Activated gamma-delta T cell treated with Interleukin-2 at 50 U/mL for 16 hours (primary cell): ENCODE measurements around the gene RELL1.

Source experiments
- DNase-seq: peaks from one replicate; pipeline ENCODE4 v3.0.0-alpha.2; 2020

RELL1 gene, protein sequence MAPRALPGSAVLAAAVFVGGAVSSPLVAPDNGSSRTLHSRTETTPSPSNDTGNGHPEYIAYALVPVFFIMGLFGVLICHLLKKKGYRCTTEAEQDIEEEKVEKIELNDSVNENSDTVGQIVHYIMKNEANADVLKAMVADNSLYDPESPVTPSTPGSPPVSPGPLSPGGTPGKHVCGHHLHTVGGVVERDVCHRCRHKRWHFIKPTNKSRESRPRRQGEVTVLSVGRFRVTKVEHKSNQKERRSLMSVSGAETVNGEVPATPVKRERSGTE

DNA sequence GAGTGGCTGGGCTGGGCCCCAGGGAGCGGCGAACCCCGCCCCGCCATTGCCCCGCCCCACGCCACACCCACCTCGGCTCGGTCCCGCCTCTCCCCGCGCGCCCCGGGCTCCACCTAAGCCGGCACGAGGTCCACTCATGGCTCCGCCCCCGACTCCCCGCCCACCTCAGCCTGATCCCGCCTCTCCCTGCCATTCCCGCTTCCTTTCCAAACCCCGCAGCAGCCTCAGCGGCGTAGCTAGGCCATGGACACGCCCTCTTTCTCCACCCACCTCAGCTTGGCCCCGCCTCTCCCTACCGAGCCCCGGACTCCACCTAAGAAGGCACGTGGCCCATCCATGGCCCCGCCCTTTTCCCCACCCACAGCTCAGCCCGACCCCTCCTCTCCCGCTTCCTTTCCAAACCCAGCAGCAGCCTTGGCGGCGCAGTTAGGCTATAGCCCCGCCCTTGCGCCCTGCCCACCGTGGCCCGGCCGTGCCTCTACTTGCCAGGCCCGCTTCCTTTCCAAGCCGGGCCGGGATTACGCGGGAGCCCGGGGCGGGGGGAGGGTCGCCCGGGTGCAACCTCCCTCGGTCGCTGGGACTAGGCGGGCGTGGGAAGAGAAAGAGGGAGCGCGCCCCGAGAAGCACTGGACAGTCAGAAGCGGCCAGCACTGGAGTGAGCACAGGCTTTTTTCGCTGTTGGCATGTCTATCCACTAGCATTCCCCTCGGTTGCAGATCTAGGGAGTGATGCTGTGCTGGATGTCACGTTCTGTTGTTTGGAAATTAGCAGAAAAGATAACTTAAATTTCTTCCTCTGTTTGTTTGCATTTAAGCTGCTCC, at the start of gene RELL1:
Gene RELL1 (minus strand): TSS at position 4 of the 821 bp plus-strand sequence. CDS start 89 bp downstream, outside the sequence.
- DNase-seq: peak; percentile 97

DNA sequence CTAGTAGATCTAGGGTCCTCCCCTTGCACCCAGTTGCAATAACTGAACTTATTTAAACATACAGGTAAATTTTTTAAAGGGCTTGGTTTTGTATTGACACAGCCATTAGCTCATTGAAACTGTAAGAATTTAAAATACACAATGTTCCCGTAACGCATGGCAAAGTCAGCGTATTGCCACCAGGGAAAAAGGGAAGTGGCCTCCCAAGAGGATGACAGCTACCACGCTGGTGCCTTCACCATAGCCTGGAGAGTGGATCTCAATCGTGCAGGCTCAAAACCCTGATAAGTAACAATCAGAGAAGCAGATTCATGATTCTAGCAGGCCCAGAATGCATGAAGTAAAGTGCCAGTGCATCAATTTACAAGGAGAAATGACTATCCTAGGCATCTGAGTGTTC, 49.4 kb upstream of the RELL1 start:
- no peak for DNase-seq

DNA sequence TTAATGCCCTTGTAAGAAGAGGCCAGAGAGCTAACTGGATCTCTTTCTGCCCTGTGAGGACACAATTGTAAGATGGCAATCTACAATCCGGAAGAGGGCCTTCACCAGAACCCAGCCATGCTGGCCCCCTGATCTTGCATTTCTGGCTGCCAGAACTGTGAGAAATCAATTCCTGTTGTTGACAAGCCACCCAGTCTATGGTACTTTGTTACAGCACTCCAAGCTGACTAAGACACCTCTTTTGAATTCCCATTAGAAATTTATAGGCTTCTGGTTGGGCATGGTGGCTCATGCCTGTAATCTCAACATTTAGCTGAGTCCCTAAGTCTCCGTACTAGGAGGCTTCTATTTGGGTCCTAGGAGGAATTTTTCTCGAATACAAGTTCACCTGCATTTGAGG, 48.8 kb upstream of the RELL1 start:
- DNase-seq: no peak

DNA sequence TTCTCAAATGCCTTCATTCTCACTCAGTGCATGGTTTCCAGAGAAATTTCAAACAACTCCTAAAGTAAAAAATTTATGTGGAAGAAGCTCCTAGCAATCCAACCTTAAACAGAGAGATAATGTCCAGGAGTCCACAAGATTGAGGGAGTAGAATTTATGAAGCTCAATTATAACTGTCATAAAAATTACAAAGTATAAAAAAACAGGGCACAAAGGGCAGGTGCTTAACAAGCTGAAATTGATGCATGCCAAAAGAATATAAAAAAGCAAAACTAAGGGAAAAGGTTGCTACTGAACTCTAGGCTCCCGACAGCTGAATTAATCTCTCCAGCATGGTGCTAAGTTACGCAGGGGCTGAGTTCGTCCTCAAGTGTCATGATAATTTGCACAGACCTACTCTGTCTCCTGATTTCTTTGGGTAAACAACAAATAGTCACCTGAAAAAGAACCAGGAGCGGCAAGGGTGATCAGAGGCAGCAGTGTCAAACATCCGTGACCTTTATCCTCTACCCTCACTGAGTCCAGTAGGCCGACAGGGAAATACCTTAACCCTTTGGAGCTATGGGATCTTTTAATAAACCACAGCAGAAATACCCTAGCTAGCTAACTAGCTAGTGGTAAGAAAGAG, 47.2 kb upstream of the RELL1 start:
- DNase-seq: no peak

DNA sequence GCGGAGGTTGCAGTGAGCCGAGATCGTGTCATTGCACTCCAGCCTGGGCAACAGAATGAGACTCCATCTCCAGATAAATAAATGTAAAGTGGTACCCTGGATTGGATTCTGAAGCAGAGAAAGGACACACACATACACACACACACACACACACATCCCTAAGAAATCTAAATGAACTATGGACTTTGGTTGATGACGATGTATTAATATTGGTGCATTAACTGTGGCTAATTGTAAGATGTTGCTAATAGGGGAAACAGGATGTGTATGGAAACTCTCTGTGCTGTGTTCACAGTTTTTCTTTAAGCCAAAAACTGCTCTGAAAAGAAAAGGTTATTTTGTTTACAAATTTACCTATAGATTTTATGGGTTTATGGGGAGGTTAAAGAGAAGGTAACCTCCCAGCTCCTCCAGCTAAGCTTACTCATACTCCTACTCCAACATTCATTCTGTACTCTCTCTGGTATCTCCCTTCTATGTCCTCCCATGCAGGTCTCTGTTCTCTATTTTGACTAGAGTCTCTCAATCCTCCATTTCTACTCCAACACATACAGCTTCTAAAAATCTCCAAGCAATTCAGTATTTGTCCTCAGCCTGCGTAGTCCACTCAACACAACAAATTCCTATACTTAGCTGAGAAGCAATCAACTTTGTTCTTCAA, 46.5 kb upstream of the RELL1 start:
- DNase-seq: no peak

DNA sequence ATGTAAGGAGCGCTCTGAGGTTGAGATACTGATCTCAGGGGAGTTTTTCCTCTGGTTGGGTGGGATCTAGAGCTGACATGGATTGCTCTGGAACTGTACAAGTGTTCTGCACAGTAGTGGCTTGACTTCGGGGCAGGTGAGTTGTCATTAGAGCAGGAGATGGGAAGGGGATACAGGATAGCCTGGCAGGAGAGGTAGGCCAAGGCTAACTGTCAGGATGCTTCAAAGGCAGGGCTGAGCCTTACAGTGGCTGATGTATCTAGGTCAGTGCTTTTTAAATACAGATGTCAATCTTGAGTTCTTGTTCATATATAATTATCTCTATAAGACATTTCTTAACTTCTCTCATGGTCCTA, 43.5 kb upstream of the RELL1 start:
- DNase-seq: no peak

DNA sequence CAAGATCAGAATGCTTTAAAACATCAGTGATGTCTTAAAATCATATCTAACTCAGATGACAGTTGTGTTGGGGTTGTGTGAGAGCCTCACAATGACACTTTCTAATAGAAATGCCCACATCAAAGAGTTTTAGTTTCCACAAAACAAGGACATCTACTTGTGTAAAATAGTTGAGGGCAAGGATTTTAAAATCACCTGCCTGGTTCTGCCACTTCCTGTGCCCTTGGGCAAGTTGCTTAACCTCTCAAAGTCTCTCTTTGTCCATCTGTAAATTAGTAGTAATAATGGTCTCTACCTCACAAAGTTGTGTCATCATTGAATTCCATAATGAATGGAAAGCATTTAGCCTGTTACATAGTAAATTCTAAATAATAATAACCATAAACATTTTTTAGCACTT, 41.9 kb upstream of the RELL1 start:
- DNase-seq: no peak

DNA sequence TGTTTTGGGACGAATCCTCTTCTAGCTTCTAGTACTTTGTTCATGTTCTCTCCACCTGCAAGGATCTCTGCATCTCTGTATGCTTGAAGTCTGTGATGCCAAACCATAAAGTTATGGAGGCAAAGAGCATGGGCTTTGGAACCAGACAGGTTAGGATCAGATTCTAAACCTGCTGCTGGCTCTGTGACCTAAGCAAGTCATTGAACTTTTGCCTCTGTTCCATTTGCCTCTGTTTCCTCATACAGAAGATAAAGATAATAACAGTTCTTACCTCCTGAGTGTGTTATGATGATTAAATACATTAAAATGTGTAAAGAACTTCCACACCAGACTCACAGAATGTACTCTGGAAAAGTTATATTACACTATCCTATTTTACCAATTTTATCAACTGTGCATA, 41.5 kb upstream of the RELL1 start:
- no peak for DNase-seq

DNA sequence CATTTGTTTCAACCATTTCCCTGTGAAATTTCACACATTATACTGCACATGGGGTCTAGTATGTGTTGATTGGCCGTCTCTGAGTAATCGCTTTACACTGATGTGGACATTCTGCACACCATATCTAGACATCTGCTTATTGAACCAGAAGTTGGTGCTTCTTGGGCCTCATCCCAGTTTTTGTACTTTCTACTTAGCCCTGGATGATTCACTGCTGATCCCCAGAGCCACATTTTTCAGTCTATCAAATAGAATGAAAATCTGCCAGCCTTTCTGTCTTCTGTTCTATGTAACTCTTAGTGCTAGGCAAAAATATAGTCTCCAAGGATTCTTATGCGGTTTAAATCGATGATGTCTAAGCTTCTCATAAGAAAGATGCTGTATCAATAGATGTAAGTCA, 40.5 kb upstream of the RELL1 start:
- DNase-seq: no peak

DNA sequence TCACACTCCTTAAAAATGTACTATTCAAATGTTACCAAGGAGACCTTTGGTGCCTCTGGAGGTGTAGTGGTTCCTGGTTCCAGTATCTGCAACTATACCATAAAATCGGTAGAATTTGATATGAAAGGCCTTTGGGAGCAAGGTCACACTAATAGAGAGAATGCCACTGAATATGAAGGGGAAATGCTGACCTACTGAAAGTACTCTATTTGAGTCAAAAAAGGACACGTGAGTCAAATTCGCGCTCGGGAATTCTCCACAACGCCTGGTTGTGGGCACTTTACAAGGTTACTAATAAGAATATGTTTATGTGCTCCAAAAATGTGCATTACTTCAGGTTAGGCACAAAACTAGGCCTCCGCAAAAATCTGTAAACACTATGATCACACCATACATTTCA, 39.5 kb upstream of the RELL1 start:
- DNase-seq: no peak

DNA sequence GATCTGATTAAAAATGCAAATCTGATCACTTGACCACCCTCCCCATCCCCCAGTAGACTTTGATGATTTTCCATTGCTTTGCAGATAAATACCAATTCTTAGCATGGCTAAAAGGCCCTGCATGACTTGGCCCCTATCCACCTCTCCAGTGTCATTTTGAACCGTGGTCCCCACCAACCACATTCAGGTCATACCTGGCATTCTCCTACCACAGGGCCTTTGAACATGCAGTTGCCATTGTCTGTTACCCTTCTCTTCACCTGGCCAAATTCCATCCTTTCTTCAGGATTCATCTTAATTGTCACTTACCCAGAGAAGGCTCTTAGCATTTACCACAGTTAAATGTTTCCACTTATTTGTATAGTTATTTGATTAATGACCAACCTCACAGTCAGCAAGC, 36.9 kb upstream of the RELL1 start:
- no peak for DNase-seq

DNA sequence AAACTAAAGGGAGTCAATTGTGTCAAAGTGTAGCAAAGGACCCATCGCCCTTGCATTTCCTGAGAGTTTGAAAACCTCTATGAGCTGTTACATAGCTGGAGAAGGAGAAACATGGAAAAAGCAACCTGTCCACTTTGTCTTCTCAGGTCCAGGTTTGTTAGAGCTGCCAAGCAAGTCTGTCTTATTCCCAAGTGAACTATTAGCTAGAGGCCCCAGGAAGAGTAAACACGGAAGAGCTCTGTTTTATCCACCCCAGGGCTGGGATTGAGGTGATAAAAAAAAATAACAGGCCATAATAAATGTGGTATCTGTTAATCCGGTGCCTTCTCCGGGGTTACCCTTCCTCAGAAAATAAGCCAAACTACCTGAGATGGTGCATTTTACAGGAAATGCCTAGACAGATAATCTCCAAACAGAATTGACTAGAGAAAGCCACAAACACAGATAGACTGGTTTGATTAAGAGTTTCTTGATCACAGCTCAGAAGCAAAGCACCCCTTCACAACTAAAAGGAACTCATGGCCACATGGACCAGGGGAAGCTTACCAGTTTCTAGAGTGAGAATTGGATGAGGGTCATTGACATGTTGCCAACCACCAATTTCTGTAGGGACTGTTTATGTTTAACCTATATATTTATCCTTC, 35.9 kb upstream of the RELL1 start:
- no peak for DNase-seq

DNA sequence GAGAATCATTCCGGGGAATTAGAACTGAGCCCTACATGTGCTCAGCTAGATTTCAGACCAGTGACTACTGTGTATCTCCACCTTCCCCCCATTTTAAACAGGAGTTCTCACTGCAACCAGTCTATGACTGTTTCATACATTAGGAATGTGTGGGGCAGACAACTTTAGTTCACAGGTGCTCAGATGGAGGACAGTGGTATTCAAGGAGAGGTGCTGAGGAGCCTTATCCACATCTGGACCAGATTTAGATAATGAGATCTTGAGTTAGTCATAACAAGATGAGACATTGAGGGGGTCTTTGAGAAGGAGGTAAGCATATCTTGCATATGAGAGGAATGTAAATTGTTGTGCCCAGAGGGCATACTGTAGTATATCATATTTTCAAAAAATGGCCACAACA, 32.8 kb upstream of the RELL1 start:
- no peak for DNase-seq

DNA sequence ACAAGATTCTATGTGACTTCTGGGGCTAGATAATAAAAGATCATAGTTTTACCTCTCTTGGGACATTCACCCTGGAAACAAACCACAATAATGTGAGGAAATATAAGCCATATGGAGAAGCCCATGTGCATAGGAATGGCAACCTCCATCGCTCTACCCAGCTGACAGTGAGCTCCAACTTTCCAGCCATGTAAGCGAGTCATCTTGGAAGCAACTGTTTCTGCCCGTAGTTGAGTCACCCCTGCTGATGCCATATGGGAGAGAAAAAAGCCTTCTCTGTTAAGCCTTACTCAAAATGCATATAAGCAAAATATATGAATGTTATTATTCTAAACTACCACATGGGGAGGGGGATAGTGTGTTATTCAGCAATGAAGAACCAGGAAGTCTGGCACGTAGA, 31.4 kb upstream of the RELL1 start:
- no peak for DNase-seq

DNA sequence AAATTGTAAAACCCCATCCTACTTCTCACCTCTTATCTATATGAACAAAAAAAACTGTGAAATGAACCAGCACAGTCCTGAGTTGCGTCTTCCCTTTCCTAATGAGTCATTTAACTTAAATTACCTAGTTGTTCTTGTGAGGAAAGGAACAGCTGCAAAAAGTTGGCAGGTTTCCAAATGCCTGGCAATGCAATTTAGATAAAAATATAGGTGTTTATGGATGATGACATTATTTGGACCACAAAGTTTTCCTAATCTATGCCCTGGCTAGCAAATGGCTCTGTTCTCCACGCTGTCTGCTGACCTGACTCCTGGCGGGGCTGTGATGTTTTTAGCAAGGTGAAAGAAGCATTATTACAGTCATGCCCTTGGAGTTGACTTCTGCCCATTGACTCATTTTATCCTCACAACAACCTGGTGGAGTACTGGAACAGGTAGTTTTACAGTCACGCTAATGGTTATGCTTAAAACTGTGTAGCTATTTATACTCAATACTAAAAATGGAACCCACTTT, 29.8 kb upstream of the RELL1 start:
- no peak for DNase-seq

DNA sequence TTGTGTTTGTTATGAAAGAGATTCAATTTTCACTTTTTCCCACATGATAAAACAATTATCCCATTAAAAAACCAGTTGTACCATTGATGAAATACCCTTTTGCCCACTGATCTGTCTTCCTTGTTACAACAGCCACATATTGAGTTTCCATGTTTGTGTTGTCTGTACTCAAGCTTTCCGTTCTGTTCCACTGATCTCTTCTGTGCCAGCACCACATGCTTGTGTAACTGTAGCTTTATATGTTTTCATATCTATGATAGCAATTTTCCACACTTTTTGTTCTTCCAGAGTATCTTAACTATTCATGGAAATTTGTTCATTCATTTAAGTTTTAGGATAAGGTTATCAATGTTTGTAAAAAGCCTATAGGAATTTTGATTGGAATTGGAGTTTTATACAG, 24.3 kb upstream of the RELL1 start:
- DNase-seq: no peak

DNA sequence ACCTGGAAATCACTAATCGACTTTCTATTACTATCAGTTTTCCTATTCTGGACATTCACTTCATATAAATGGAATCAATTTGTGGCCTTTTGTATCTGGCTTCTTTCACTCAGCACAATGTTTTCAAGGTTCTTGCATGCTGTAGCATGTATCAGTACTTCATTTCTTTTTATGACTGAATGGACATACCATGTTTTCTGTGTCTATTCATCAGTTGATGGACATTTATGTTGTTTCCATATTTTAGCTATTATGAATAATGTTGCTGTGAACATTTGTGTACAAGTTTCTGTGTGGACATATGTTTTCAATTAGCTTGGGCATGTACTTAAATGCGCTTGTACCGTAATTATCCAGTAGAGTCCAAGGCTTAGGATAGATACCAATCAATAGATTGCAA, 19.9 kb upstream of the RELL1 start:
- no peak for DNase-seq

DNA sequence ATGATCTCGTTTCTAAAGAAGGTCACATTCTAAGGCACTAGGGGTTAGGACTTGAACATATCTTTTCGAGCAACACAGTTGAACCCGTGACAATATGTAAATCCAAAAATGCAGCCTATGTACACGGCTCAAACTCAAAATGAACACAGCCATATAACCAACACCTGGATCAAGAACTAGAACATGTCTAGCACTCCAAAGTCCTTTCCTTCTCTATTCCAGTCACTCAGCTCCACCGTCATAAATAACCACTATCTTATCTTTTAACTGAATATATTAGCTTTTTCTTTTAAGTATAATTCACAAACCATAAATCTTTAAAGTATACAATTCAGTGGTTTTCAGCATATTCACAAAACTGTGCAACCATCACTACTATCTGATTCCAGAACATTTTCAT, 19.4 kb upstream of the RELL1 start:
- no peak for DNase-seq

DNA sequence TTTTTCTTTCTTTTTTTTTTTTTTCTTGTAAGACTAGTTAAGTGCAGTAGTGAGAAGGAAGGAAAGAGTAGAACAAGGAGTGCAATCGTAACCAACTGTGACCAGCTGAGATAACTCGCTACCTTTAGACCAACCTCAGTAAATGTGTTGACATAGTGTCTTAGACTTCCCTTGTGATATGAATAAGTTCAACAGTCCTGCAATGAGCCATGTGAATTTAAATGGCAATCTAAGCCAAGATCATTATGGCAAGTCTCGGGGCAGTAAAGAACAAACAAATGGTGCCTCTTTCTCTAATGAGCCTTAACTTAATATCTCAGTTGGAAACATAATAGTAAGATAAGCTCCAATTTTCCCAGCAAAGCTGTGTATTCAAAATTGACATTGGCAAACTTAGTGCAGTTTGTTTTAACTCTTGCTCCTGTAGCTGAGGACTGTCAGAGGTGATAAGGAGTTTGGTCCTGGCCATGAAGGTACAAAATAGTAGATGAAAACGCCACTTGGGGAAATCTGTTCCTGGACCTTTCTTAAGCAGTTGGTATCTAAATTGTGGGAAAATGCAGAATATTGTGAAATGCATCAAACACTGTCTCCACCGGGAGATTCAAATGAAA, 13.8 kb upstream of the RELL1 start:
- DNase-seq: no peak

DNA sequence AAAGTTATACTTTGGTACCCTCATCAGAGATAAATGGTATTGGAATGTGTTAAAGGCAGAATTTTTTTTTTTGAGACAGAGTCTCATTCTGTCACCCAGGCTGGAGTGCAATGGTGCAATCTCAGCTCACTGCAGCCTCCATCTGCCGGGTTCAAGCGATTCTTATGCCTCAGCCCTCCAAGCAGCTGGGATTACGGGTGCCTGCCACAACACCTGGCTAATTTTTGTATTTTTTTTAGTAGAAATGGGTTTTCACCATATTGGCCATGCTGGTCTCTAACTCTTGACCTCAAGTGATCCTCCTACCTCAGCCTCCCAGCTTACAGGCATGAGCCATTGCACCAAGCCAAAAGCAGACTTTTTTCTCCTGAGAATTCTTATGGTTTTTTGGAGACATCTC, 11.4 kb upstream of the RELL1 start:
- no peak for DNase-seq

DNA sequence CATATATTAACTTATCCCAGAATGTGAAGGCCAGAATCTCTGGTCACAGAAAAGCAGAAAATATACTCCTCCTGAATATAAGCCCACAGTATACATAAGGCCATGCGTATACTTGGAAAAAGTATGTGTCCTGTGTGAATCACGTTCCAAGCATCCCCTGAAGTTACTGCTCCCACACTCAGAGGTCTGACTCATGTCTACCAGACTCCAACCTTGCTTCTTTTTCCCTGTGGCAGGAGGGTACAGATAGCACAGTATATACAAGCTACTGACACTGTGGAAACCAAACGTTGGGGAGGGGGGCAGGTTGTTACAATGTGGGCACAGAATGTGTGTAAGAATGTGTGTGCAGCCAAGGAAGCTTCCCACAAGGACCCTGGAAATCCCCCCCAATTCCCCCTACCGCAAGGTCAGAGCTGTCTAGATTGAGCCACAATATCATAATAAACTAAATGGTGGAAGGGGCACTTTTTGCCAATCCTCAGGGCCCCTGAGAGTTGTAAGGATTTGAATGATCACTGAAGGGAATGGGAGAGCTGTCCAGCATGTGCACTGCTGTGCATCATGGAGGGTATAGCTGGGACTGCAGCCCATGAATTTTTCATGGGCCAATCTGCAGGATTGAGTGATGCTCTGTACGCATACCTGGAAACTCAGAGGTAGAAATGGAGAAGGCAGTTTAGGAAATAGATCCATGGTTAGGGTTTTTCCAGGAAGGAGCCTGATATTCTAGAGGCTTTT, 7.4 kb upstream of the RELL1 start:
- no peak for DNase-seq

DNA sequence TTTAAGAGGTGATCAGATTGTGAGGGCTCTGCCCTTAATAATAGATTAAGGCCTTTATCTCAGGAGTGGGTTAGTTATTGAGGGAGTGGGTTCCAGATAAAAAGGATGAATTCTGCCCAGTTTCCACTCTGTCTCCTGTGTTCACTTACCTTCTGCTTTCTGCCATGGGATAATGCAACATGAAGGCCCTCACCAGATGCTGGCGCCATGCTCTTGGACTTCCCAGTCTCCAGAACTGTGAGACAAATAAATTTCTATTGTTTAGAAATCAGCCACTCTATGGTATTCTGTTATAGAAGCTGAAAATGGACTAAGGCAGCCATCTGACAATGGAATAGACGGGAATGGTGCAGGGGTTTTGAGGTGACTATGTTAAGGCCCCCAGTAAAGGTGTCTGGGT, 6.9 kb upstream of the RELL1 start:
- DNase-seq: no peak
